Measurements from ENCODE around the gene MBD2. TPM values are rescaled to one million over a fixed set of nuclear protein-coding genes. Genes with fewer than 3 reads are reported as not detected.

Gene MBD2
- total RNA-seq (2022; extraction: Qiagen RNA extraction) = 32.5 to 59.1 TPM (median 51.5 TPM) in 5 replicates

GRCh38 chr18:54224379-54225014, at the start of gene MBD2:
MBD2 (minus strand) TSS chr18:54224669; CDS start chr18:54224559, 110 bp downstream.

Other genes starting within 250 kb of the MBD2 start
- 6.3 to 9.1 TPM (median 7.7 TPM) in 5 replicates for gene POLI, start 44.8 kb upstream of the MBD2 start, total RNA-seq (2022; extraction: Qiagen RNA extraction)
- 0.15 TPM in 1 of 5 replicates, not detected in the others for gene STARD6, start 133.2 kb upstream of the MBD2 start, total RNA-seq (2022; extraction: Qiagen RNA extraction)
- gene C18orf54, start 133.2 kb upstream of the MBD2 start, total RNA-seq (2022; extraction: Qiagen RNA extraction) = 2.0 to 3.1 TPM (median 2.5 TPM) in 5 replicates

Measured in A549 treated with CORT108297 at 1 μM for 4 hours (cell line).